GM12875 (cell line): Measurements from ENCODE around the gene ZNF135.
A peak's percentile ranks its signal among the peaks of the same experiment; 100 is the strongest.

Experiments
- H3K4me3 ChIP-seq: one replicate; pipeline ENCODE4 v1.5.1; 2011; ENCODE audit warnings: low read depth, low read length, control low read depth
- CTCF ChIP-seq: IDR thresholded peaks from 2 replicates; pipeline ENCODE4 v1.5.1; 2011; ENCODE audit warnings: low read depth, mild to moderate bottlenecking, control low read depth, inconsistent platforms, low read length, moderate library complexity, borderline replicate concordance; ENCODE audit not compliant: insufficient read depth

ZNF135 gene

GRCh38 chr19:58021541-58022282, 37.4 kb upstream of the ZNF135 start:
- 0 out of 2 replicates have a peak, but pooled peaks have one; percentile 11 for TF ChIP-seq CTCF
- H3K4me3 ChIP-seq: no peak overlapping the region

DNA sequence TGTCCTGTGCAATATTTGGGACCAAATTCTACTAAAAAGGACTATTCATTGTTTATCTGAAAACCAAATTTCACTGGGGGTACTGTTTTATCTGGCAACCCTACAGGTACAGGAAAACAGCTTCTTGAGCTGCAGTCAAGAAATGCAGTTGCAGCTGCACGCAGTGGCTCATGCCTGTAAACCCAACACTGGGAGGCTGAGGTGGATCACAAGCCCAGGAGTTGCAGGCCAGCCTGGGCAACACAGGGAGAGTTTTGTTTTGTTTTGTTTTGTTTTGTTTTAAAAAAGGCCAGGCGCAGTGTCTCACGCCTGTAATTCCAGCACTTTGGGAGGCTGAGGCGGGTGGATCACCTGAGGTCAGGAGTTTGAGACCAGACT, 36.8 kb upstream of the ZNF135 start:
- no peak for TF ChIP-seq CTCF
- no peak overlapping the region for H3K4me3 ChIP-seq

DNA sequence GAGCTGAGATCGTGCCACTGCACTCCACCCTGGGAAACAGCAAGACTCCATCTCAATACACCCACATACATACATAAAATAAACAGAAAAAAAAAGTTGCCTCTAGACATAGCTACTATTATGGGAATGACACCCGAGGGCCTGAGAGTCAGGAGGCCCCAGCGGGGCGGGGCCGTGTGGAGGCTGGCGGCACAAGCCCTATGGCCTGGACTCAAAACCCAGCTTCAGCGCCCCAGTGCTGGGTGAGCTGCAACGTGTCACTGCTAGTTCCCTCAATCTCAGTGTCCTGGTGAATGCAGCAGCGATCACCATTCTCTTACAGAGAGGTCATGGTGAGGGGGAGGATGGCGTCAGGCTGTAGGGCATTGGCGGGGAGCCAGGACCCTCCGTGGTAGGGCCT, 34.4 kb upstream of the ZNF135 start:
- no peak overlapping the region for H3K4me3 ChIP-seq
- TF ChIP-seq CTCF: no peak

- TF ChIP-seq CTCF: no peak
- no peak within 1 kb of the TSS for H3K4me3 ChIP-seq
Measured at GRCh38 chr19:58033741-58034476, 25.2 kb upstream of the ZNF135 start, which contains the start of gene ZSCAN1. ZSCAN1 (plus strand) TSS chr19:58034025; CDS start chr19:58037837, 3,812 bp downstream.

- H3K4me3 ChIP-seq: no peak overlapping the region
- no peak for TF ChIP-seq CTCF
Measured at GRCh38 chr19:58034477-58034793, 24.6 kb upstream of the ZNF135 start.

DNA sequence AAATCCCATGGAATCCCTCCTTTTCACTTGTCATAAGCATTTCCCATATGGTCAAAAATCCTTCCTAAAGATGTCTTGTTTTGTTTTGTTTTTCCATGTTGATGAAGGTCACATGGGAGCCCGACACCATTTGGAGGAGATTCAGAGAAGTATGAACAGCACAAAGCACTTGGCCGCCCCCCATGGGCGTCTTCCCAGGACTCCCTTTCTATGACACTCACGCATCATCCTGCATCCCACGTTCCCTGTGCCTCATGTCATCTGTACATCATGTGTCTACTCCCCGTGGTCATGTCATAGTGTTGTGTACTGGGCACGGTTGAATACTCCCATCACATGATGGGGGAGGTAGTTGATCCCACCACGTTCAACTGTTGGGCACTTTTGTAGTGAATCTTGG, 23.2 kb upstream of the ZNF135 start:
- no peak for TF ChIP-seq CTCF
- H3K4me3 ChIP-seq: no peak overlapping the region

- TF ChIP-seq CTCF: no peak
- H3K4me3 ChIP-seq: no peak overlapping the region
Measured at GRCh38 chr19:58037927-58038687, 21.0 kb upstream of the ZNF135 start.
